ENCODE data around the gene SAMD4A.

Gene SAMD4A

GRCh38 chr14:54565785-54566409 lies 1.0 kb upstream of the SAMD4A start:
- peak; percentile 41 for DNase-seq

DNA sequence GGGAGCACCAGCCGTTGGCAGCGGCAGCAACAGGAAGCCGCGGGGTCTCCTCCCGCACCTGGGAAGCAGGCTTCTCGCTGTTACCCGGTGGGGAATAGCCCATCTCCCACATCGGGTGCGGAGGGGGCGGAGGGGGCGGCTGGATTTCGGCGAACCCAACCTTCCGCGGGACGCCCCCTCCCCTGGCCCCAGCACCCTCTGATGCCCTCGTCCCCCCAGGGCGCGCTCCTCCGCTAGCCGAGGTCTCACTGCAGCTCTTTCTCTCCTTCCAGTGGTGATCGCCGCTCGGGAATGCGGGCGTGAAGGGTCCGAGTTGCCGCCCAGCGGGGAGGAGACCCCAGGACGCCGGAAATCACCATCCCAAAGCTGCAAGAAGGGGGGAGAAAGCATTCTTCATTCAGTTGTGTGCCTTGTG lies 303 bp downstream of the SAMD4A start:
- no peak for DNase-seq

GRCh38 chr14:54567639-54568561 lies 972 bp downstream of the SAMD4A start:
- DNase-seq, result no peak

- no peak for DNase-seq
Observed at GRCh38 chr14:54568821-54569595, 2.1 kb downstream of the SAMD4A start.

GRCh38 chr14:54570047-54570446 lies 3.1 kb downstream of the SAMD4A start:
- no peak for DNase-seq

DNA sequence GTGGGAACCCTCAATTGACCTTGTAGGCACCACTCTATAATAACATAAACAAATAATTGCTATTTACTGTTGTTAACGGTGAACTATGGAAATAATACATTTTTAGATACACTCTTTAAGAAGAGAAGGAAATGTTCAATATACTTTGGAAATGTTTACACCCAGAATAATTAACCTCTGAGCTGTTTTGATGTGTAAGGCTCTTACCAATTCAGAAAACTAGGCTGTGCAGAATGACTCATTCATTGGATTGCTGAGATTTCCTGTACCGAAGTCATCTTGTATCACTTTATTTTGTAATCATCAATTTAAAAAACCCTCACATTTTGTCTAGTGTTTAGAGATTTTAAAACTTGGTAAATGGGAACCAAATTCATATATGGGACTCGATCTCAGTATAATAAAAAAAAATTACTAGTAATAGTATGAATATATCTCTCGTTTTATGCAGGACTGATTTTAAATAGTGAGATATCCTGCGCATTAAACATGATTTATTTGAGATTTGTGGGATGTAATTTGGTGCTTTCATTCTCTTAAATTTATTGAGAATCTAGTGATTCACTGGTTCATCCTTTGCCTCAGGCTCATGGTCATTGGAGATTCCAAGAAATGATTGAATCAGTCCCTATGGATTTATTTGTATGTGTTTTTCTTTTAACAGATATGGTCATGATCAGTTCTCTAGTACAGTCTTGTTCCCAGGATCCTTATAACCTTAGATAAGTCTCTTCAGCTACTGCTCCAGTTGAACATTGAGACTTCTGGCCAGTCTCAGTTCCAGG lies 3.9 kb downstream of the SAMD4A start:
- DNase-seq, result no peak

DNA sequence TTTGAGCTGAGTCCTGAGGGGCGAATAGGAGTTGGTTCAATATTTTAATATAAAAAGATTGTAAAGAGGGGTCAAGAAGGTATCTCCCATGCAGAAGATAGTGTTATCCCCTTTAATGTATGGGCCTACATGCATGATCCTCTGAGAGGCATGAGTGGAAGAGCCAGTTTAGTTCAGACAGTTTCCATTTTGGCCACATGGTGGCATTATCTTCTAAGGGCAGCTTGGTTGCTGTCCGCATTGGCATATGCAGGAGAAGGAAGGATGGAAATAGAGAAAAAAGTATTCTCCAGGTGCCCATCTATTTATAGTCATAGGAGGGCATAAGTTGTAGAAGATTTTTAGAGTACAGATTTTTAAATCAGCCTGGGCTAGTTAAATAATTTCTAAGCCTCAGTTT lies 5.4 kb downstream of the SAMD4A start:
- DNase-seq, result no peak

GRCh38 chr14:54574528-54574927 lies 7.6 kb downstream of the SAMD4A start:
- DNase-seq, result no peak

- DNase-seq, result no peak
Observed at GRCh38 chr14:54577494-54577893, 10.6 kb downstream of the SAMD4A start.

GRCh38 chr14:54577977-54578376 lies 11.0 kb downstream of the SAMD4A start:
- DNase-seq, result no peak

- DNase-seq, result no peak
Observed at GRCh38 chr14:54579621-54580020, 12.7 kb downstream of the SAMD4A start.

DNA sequence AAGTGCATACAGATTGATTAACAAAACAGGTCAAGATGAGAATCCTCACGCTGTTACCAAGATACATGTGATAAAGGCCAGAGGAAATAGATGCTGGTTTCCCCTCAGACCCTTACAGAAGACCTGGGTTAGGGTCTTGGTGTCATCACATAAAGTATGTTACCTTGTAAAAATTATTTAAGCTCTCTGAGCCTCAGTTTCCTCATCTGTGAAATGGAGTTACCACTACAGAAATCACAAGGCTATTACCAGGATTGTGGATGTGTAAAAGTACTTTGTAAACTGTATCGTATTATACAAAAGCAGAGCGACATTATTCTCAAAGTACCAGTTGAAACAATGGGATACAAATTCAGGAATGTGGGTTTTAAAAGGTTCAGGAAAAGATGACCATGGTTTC lies 14.0 kb downstream of the SAMD4A start:
- no peak for DNase-seq

DNA sequence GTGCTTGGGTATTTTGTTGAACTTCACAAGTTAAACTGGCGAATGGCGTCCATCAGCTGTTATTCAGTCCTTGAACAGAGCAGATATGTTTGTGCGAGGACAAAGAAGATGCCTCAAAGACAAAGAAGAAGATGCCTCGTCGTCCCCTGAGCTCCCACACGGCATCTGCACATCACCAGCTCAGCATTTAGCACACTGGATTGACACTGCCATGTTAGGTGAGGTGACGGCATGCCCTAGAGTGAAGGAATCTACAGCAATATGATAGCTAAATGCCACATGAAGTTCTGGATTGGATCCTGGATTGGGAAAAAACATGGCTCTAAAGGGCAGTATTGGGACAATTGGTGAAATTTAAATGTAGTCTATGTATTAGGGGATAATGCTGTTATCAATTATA lies 15.4 kb downstream of the SAMD4A start:
- no peak for DNase-seq

- DNase-seq, result no peak
Observed at GRCh38 chr14:54584097-54584496, 17.2 kb downstream of the SAMD4A start.

DNA sequence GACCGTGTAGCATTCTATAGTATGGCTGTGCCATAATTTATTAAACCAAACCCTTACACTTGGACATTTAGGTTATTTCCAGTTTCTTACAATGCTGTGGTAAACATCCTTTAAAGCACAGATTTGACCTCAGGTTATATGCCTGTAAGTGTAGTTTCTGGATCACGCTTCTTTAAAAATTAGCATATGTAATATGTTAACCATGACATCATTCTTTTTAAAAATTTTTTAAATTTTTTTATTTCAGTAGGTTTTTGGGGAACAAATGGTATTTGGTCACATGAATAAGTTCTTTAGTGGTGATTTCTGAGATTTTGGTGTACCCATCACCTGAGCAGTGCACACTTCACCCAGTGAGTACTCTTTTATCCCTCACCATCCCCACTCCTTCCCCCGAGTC lies 18.3 kb downstream of the SAMD4A start:
- no peak for DNase-seq

DNA sequence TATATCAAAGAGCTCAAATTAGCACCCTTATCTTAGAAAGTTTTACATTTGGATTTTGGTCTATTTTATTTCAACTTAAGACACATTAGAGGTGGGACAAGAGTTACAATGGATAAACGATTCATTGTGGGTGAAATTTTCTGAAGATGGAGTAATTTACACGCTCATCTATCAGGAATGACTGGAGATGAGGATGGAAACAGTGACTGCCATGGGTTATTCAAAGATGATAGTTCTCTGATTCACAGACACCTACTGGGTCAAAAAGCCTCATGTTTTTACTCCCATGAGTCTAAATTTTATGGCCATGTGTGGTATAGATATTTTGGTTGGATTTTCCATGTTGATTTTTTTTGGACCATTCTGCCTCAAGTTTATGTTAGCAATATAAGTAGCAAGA lies 22.1 kb downstream of the SAMD4A start:
- DNase-seq, result no peak

DNA sequence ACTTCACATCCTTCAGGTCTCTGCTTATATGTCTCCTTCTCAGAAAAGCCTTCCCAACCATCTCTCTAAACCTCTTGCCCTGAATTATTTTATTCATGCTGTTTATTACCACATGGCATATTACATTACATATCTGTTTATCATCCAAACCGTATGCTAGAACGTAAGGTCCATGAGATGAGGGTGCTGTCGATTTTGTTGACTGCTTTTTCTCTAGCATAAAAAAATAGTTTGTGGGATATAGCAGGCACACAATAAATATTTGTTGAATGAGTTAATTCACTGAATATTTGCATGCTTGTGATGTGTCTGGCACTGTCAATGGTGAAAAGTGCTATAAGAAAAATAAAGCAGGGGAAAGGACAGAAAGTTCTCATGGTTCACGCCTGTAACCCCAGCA lies 22.9 kb downstream of the SAMD4A start:
- no peak for DNase-seq

DNA sequence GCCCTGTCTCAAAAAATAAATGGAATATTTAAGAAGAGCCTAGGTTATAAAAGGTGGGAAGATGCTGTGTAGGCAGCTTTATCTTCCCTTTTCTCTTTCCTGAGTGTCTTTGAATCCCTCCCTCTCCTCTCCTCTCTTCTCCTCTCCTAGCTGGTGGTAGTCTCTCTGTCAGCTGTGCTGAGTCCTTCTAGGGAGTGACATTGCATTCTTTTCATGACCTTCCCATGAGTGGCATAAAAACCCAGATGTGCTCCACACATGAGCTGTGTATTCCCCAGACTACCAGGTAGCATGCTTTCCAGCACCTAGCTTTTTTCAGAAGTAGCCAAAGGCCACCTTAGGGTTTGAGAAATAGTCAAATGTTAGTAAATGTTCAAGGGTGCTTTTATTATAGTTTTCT lies 23.6 kb downstream of the SAMD4A start:
- no peak for DNase-seq

- no peak for DNase-seq
Observed at GRCh38 chr14:54591461-54591860, 24.5 kb downstream of the SAMD4A start.

DNA sequence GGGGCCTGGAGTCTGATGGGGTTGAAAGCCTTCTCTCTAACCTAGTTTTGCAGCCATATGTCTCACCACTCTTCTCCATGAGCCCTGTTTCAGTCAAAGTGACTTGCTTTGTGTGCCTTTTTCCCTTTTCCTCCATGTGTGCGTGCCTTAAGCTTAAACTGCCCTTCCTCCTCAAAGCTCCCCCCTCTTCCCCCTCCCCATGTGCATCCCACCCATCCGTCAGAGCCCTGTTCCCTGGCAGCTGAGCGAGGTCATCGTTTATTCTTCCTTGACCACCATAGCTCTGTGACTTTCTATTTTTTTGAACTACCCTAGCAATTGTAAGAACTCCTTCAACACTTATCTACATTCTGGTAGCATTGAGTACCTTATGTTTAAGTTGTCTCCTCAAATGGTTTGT lies 24.9 kb downstream of the SAMD4A start:
- no peak for DNase-seq

DNA sequence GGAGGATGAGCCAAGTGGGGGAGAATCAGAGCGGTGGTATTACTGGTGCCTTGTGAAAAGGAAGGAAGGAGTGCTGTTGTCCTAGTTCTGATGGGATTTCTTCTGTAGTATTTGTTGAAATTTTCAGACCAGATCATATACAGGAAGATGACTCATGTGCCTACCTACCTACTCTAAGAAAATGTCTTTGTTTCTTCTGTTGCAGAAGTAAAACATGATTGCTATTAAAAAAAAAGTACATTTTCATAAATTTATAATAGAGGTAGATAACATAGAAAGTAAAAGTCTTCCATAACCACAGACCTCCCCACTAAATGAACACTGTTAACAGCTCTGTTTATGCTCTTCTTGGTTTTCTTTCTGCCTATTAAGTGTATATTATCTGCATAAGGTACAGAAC lies 26.9 kb downstream of the SAMD4A start:
- no peak for DNase-seq

DNA sequence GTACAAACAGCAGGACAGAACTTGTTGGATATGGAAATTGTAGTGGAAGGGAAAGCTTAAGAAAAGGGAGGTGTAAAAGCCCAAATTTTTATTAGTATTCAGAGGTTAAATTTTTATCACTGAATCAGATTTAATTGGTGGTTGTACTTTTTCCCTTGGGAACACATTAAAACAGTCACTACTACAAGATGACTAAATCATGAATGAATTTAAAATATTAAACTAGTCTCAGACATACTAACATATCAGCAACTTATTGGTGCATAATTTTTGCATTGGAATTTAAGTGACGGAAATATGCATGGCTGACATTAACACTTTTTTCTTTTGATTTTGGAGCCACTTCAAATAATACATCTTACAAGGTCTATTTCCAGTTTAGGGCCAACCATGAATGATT lies 27.6 kb downstream of the SAMD4A start:
- no peak for DNase-seq
